Inflammatory macrophage (primary cell): ENCODE results near the gene ANXA2.
"Not testable (repeated sequence)": the region's sequence is repeated elsewhere in the genome, so short reads cannot be mapped to it uniquely, and the experiment has no call there.

ENCODE experiments used
- DNase-seq, 2 donors: peaks; one replicate each; pipeline ENCODE4 v3.0.0-alpha.2; 2020 to 2022

The ANXA2 gene

DNA sequence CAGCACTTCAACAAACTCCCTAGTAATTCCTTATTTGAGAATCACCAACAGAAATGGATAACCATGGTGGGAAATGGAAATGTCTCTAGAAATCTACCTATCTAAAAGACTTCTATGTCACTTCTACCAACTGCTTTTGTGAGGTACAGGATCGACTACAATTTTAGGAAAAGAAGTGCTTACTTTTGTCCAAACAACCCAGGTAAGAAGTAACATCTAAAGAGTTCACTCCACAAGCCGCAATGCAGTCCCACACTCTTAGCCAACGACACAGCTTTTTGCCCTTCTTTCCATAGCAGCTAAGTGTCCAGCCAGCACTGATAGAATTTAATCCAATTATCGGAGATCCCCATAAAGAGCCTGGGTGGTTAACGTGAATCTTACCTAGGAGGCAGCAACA, 28.1 kb downstream of the ANXA2 start:
- DNase-seq = no peak

DNA sequence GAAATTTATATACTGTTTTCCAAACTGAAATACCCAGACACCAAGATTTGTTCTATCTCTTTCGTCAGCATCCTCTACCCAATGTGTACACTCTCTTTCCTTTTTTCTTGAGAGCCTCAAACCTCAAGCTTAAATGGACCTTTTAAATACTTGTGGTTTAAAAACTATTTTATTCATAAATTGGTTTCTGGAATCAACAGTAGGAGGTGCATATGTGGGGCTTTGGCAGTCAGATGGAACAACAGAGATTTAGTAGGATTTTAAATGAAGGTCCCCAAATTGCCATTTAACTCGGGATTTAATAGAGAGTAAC, 33.2 kb downstream of the ANXA2 start:
- DNase-seq = no peak

DNA sequence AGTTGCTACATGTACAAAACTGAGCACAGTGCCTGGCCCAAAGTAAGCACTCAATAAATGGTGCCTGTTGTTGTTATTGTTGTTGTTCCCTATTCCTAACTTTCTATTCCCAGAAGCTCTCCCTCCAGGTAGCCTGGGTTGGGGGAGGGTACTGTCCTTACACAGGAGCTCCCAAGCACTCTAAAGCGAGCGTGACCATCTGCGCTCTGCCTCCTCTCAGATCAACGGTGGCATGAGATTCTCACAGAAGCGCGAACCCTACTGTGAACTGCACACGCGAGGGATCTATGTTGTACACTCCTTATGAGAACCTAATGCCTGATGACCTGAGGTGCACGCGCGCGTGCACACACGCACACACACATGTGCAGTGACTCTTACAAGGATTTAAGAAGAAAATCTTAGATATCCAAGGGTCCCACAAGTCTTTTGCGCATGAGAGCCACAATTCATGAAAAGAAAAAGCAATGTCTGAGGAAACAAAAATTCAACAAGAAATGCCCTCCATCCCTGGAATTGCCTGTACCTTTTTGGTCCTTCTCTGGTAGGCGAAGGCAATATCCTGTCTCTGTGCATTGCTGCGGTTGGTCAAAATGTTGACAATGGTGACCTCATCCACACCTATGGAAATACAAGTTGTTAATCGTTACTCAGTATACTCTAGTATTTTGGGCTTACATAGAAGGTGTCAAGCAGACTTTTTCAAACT, 33.7 kb downstream of the ANXA2 start:
- no peak for DNase-seq

DNA sequence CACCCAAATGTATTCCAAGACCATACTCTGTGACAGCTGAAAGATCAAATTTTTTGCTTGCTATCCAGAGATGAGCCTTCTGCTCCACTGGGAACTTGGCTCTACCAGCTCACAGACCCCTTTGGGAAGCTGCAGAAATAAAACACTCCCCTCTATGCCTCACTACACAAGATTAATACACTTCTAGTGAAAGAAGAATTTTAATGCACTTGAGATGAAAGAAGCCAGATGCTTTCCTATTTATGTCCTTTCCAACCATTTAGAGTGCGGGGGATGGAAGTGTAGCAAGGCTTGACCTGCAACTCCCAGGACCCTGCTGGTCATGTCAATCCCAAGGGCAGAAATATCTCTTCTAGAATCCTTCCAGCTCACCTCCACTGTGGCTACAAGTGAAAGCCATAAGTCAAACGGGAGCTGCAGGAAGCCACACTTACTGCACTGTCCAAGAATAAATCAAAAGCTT, 34.7 kb downstream of the ANXA2 start:
- DNase-seq = no peak

DNA sequence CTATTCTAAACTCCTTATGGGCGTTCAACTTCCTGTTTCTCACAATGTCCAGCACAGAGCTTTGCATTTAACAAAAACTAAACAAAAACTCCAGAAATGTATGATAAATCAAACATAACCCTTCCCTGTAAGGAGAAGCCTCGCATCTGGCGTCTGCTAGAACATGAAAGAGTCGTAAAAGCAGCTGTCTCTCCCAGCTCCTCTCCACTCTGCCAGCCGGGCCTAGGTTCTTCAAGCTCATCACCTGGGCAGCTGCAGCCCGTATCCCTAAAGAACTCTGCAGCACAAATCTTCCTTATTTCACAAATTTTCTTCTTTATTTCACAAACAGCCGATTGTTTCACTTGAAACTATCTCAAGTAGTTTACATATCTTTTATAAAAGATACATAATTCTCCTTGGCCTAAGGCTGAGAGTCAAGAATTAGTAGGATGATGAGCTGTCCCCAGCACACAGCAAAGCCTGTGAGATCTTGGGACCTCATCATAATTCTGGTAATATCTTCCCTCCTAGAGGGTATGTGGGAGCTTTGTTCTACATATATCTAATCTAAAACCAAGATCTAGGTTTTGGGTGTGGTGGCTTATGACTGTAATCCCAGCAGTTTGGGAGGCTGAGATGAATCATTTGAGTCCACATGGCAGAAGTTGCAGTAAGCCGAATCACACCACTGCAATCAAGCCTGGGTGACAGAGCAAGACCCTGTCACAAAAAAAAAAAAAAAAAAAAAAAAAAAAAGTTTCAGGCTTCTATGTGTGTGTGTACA, 35.3 kb downstream of the ANXA2 start:
- DNase-seq = peak; percentile 65 to 72

DNA sequence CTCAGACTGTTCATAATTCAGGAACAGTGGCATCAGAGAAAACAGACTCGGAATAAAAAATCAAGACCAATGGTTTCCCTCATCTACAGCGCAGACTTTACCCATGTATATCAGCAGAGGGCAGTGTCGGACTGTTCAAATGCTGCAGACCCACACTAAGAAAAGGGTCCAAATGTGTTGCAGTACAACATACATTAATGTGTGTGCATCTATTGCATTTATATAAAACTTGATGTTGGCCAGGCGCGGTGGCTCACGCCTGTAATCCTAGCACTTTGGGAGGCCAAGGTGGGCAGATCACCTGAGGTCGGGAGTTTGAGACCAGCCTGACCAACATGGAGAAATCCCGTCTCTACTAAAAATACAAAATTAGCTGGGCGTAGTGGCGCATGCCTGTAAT, 38.0 kb downstream of the ANXA2 start:
- not testable (repeated sequence) for DNase-seq

DNA sequence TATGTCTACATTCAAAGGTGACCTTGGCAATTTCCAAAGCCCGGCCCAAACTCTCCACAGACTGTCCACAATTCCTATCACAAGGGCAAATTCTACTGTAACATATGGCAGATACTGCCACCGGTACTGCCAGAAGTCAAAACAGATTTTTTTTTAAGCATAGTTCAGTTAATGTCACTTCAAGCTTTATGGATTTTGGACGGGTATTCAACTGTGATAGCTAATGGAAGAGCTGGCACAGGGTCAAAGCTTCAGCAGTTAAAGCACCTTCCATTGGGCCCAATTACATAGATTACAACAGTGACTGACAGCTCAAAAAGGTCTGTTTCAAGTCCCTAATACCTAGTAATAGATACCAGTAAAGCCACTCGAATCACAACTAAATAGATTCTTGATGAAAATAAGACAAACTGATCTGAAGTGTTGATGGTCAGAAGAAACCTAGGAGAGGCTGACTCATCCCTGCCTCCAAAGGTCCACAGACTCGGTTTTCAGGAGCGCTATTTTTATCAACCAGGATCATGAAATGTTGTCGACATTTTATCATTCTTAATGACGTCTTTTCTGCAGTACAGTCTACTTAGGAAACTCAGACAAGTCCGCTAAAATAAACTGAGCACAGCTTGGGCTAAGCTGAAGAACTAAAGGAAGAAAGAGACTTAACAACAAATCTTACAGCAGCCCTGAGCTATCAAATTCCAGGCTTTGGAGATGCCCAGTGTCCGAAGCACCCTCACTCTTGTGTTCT, 38.7 kb downstream of the ANXA2 start:
- no peak for DNase-seq

DNA sequence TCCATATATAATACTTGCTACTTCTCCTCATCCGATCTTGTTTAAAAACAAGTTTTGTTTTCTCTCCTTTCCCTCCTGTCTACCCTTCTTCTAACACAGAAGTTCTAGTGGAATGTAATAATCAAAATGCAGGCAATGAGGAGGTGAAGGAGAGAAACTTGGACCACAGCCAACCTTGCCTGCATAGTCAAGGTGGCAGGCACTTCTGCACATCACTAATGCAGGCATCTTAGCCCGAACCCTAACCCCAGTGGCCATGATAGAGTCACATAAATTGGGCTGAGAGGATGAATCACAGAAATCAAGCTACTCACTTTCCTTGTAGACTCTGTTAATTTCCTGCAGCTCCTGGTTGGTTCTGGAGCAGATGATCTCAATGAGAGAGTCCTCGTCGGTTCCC, 41.0 kb downstream of the ANXA2 start:
- no peak for DNase-seq

DNA sequence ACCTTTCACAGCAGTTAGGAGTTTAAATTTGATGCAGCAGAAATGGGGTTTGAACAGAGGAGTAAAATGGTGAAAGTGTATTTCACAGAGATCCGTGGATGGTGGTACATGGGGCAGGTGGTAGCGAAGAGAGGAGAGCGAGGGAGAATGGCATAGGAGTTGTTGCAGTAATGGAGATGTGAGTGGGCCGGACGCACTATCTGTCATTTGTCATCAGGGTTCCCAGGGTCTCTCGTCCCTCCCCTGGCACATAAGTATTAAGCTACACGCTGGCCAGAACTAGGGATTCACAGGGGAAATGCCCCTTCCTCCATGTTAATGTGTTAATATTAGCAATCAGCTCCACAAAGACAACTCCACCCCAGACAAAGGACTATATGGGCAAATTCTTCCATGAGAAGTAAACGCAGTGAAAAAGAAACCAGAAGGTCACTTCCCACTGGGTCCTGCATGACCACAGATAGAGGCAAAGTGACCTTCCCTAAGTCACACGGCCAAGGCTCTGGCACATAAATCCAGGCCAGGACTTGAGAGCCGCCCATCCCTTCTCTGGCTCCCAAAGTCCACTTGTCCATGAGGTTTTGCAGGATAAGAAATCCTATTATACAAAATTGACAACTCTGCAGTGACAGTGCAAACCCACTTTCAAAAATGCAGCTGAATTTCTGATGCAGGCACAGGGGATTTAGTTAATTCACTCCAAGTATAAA, 42.5 kb downstream of the ANXA2 start:
- peak in 1 of 2 donors; percentile 0 for DNase-seq

DNA sequence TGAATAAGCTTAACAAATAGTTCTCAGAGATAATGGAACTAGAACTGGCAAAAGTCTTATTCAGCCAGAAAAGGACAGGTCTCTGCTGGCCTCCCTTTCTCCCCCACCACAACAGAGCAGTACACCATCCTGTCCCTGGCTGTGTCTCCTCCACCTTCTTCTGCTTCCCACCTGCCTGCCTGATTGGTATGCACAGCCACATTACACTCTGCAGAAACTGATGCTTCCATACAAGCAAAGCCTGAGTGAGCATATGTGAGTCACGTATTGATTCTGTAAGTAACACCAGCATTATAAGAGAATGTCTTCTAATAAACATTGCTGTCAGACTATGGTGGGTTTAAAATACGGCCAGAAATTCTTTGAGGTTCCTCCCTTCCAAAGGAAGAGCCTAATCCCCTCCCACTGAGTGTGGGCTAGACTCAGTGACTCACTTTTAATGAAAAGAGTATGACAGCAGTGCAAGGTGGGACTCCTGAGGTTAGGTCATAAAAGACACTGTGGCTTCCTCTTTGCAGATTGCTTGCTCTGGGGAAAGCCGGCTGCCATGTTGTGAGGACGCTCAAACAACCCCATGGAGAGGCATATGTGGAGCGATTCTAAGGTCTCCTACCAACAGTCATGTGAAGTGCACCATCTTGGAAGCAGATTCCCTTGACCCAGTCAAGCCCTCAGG, 44.4 kb downstream of the ANXA2 start:
- DNase-seq = peak; percentile 47 to 61

DNA sequence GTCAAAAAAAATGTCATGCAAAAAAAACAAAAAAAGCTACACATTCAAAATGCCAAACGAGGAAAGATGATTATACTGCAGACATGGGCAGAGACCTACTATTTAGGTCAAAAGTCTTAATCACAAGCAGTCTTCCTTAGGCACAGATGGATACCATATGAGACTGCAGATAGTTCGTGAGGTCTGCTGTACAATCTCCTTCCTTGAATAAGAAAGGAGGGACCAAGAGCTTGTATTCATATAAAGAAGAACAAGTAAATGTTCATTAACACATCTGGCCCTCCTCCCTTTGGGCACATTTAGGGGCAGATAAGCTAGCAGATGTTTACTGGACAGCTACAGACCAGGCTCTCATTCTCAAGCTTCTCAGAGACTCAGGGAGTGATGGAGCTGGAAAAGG, 45.3 kb downstream of the ANXA2 start:
- no peak for DNase-seq

DNA sequence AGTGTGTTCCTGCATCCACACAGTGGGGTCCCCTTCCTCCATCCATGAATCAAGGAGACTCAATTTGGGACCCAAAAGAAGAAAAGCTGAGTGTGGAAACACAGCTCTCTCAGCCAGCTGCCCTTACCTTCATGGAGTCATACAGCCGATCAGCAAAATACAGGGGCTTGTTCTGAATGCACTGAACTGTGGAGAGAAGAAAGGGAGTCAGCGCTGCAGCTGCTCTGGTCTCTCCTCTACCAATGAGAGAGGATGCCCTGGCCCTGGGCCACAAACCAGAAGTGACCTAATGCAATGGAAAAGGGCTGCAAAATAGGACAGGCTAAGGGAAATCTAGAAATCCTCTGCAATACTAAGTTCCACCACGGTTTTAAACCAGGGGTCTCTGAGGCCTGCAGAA, 46.7 kb downstream of the ANXA2 start:
- DNase-seq = no peak

DNA sequence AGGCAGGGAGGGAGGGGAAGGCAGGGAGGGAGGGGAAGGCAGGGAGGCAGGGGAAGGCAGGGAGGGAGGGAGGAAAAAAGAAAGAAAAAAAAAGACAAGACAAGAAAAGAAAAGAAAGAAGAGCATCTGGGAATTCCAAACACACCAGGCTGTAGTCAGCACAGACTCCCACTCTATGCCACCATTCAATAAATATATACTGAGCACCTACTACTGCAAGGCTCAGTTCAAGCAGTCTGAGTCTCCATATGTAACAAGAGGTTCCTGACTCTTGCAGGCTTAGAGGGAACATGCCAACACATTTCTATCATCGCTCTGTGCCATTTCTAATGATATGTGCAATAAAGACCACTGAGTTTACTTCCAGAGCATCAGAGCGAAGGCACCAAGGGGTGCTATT, 47.7 kb downstream of the ANXA2 start:
- DNase-seq = no peak

DNA sequence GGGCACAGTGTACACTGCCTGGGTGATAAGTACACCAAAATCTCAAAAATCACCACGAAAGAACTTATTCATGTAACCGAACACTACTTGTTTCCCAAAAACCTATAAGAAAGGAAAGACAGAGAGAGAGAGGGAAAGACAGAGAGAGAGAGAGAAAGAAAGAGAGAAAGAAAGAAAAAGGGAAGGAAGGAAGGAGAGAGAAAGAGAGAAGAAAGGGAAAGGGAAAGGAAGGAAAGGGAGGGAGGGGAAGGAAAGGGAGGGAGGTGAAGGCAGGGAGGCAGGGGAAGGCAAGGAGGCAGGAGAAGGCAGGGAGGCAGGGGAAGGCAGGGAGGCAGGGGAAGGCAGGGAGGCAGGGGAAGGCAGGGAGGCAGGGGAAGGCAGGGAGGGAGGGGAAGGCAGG, 48.2 kb downstream of the ANXA2 start:
- no peak for DNase-seq

DNA sequence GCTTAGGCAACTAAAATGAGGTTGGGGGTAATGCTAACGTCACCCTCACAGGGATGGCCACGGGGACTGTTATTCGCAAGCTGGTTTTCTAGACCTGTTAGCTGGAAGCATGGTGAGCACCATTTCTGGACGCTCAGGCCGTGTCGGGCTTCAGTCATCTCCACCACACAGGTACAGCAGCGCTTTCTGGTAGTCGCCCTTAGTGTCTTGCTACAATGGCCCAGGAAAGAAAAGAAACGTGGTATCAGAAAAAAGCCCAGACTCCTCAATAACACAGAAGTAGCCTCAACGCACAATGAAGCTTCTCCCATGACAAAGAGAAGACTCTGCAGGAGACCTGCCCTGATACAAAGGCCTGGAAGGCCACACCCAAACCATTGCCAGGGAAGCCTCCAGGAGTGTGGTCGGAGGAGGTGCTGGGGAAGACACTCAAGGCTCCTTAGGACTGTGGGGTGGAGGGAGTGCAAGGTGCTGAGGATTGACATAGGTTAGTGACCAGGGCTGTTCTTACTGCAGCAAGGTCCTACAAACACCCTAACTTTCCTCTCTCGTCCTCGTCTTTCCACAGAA, 50.2 kb downstream of the ANXA2 start:
- no peak for DNase-seq

DNA sequence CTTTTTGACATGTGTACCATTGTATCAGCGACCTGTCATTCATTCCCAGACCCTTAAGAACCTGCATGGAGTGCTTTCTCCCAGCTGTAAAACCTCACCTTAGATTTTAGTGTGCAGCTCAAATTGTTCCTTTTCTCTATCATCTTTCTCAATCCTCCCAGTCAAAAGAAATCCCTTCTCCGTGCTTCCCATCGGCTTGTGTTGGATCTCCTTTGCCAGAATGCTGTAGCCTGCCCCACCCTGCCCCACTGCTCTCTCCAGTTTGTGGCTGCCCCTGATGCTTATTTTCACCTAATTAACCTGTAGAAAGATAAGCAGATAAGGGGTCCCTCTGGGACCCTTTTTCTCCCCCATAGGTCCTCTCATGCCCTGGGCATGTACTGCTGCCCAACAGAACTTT, 51.1 kb downstream of the ANXA2 start:
- no peak for DNase-seq

DNA sequence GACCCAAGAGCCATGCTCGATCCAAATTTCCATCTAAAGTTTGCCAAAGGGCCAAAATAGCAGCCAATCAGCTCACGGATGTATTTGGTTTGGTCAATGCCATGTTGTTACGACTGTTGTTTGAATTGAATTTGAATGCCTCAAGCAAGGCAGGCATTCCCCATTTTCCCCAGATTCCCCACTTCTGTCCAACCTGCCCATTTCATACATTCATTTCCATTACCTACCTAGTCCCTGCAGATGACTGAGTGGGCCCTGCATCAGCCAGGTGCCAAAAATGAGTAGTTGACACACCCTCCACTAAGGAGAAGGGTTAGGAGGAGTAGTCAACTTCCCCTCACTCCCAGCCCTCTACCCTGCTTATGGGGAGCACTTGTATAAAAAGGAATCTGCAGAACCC, 51.7 kb downstream of the ANXA2 start:
- DNase-seq = no peak

DNA sequence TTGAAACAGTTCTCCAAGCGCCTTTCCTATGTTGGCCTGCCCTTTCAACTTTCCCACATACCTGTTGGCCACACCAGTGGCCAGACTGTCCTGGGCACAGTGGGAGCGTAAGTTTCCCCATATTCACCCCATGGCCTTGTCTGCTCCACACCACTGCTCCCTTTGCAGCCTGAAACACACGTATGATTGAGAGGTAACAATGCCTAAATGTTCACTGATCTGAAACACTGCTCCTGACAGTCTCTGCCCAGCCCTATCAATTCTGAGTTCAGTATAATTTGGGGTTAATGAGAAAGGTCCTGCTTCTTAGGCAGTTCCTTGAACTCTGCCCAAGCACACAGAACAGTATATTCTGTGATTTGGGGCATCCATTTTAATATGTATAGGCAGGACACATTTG, 52.2 kb downstream of the ANXA2 start:
- DNase-seq = no peak

DNA sequence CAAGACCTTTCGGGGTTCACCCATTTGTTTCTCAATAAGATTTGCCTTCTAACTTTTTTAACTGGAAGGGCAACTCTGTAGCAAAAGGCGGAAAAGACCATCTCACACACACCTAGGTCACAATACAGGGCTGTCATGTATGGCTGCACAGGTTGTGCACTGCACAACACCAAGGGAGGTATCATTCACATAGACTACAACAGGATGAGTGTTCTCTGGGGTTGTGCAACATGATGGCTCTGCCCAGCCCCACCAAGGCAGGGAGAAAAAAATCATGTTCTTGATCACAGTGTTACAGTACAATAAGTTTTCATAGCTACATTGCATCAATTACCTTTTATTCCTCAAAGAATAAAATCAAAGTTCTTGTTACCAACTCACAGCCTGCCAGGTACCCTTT, 52.8 kb downstream of the ANXA2 start:
- DNase-seq = no peak

DNA sequence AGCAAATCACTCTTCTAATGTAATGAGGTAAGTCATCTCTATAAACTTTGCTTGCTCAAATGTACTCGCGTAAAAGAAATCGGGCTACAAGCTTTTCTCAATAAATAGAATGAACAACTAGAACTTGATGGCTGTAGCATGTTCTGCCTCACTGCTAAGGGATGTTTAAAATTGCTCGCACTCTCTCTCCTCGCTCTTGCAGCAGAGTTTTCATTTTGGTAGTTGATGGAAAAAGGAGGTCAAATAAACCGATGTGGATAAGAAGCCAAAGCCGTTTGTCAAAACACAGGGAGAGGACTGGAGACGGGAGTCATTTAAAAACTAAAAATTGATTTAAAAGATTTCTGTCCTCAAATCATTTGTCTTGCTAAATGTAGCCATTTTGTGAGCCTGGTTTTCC, 53.3 kb downstream of the ANXA2 start:
- DNase-seq = no peak

DNA sequence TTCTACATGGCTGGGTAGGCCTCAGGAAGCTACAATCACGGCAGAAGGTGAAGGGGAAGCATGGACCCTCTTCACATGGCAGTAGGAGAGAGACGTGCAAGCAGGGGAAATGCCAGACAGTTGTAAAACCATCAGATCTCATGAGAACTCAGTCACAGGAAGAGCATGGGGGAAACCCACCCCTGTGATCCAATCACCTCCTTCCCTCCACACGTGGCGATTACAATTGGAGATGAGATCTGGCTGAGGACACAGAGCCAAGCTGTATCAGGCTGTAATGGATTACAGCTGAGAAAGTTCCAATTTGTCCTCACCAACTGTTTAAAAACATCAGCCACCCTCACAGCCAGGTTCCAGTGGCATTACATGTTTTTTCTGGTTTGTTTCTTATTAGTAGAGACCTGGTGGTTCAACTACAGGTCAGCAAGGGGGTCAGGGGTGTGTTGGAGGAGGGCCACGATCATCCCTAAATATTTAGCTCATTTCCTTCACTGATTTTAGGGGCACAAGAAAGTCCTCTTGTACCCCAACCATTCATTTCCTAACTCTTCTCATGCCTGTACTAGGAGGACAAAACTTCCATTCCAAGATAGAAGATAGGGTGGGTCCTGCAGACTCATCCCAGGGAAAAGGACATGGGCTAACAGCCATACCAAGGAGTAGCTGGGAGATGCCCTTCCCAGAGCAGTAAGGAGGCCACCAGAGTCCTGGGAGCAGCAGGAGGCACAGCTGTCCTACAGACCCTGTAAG, 54.4 kb downstream of the ANXA2 start:
- DNase-seq = peak in 1 of 2 donors; percentile 35
